Measurements from ENCODE around the gene AMOTL2. TPM values are rescaled to one million over a fixed set of nuclear protein-coding genes. Genes with fewer than 3 reads are reported as not detected.

AMOTL2 gene
- total RNA-seq, 1 donor = 236 TPM

- DNase-seq (ENCODE audit: low read depth) = no peak
- no peak overlapping the region for H3K4me3 ChIP-seq (ENCODE audit: low read depth, low read length)
- no peak for TF ChIP-seq CTCF (IDR thresholded peaks at IDR 0.05; ENCODE audit: insufficient read depth, low read depth, low read length)
Observed at GRCh38 chr3:134359121-134360010, 14.9 kb downstream of the AMOTL2 start.

- peak; percentile 50 for TF ChIP-seq CTCF (IDR thresholded peaks at IDR 0.05; ENCODE audit: insufficient read depth, low read depth, low read length)
- DNase-seq (ENCODE audit: low read depth) = peak; percentile 96
- no peak overlapping the region for H3K4me3 ChIP-seq (ENCODE audit: low read depth, low read length)
Observed at GRCh38 chr3:134357914-134358811, 16.1 kb downstream of the AMOTL2 start.

DNA sequence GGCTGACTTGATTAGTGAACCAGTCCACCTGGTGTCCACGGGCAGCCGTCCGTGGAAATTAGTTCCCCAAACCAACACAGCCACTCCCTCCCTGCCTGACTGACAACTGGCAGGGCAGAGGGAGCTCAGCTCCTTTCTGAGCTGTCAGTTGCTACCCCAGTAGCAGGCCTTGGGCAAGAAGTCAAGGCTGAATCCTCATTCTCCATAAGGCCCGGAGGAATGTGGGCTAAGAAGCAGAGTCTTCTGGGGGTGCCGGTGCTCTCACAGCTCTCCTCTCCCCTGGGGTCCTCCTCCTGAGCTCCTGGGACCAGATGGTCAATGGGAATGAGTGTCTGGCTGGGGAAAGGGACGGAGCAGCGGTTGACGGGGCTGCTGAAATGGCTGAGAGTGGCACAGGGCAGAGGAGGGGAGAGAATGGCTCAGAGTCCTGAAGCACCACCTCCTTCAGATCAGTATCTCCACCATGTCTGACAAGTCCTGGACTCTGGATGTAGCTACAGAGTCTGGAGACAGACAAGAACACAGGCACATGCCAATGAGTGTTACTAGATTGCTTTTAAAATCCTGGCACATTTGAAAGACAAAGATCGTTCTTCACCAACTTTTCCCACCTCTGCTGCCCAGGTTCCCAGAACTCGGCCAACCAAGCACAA is 16.9 kb downstream of the AMOTL2 start:
- DNase-seq (ENCODE audit: low read depth) = no peak
- H3K4me3 ChIP-seq (ENCODE audit: low read depth, low read length) = no peak overlapping the region
- TF ChIP-seq CTCF (IDR thresholded peaks at IDR 0.05; ENCODE audit: insufficient read depth, low read depth, low read length) = no peak

- DNase-seq (ENCODE audit: low read depth) = no peak
- no peak overlapping the region for H3K4me3 ChIP-seq (ENCODE audit: low read depth, low read length)
- no peak for TF ChIP-seq CTCF (IDR thresholded peaks at IDR 0.05; ENCODE audit: insufficient read depth, low read depth, low read length)
Observed at GRCh38 chr3:134356411-134357040, 17.7 kb downstream of the AMOTL2 start.

- no peak for TF ChIP-seq CTCF (IDR thresholded peaks at IDR 0.05; ENCODE audit: insufficient read depth, low read depth, low read length)
- no peak for DNase-seq (ENCODE audit: low read depth)
- no peak overlapping the region for H3K4me3 ChIP-seq (ENCODE audit: low read depth, low read length)
Observed at GRCh38 chr3:134355416-134355815, 18.8 kb downstream of the AMOTL2 start.

- TF ChIP-seq CTCF (IDR thresholded peaks at IDR 0.05; ENCODE audit: insufficient read depth, low read depth, low read length) = no peak
- no peak overlapping the region for H3K4me3 ChIP-seq (ENCODE audit: low read depth, low read length)
- no peak for DNase-seq (ENCODE audit: low read depth)
Observed at GRCh38 chr3:134354612-134355251, 19.5 kb downstream of the AMOTL2 start.

Data from fibroblast of villous mesenchyme (primary cell).